NOMO-1 treated with DMSO at 0.1 percent for 48 hours (cell line): ENCODE data around the gene R3HDM2.
"Not testable (repeated sequence)": the region's sequence is repeated elsewhere in the genome, so short reads cannot be mapped to it uniquely, and the experiment has no call there.

Experiments used
- DNase-seq: peaks from one replicate; lab custom pipeline; 2025; ENCODE audit not compliant: unreplicated experiment; lab: John Stamatoyannopoulos, UW

The R3HDM2 gene

GRCh38 chr12:57429473-57430111 is 1.3 kb downstream of the R3HDM2 start:
- no peak for DNase-seq

- DNase-seq, result no peak
These were observed 1.9 kb downstream of the R3HDM2 start for GRCh38 chr12:57428965-57429364.

- not testable (repeated sequence) for DNase-seq
These were observed 3.9 kb downstream of the R3HDM2 start for GRCh38 chr12:57426948-57427347.

- DNase-seq, result no peak
These were observed 10.4 kb downstream of the R3HDM2 start for GRCh38 chr12:57420482-57420881.

- DNase-seq, result no peak
These were observed 11.3 kb downstream of the R3HDM2 start for GRCh38 chr12:57419495-57419894.

- no peak for DNase-seq
These were observed 12.6 kb downstream of the R3HDM2 start for GRCh38 chr12:57418255-57418654.

GRCh38 chr12:57416039-57416996 is 14.5 kb downstream of the R3HDM2 start:
- DNase-seq, result no peak

- no peak for DNase-seq
These were observed 15.8 kb downstream of the R3HDM2 start for GRCh38 chr12:57415088-57415487.

- not testable (repeated sequence) for DNase-seq
These were observed 16.7 kb downstream of the R3HDM2 start for GRCh38 chr12:57414160-57414559.

- DNase-seq, result no peak
These were observed 20.3 kb downstream of the R3HDM2 start for GRCh38 chr12:57410534-57410933.

GRCh38 chr12:57404966-57405640 is 25.7 kb downstream of the R3HDM2 start:
- DNase-seq, result no peak

GRCh38 chr12:57402156-57402555 is 28.7 kb downstream of the R3HDM2 start:
- not testable (repeated sequence) for DNase-seq

- no peak for DNase-seq
These were observed 29.7 kb downstream of the R3HDM2 start for GRCh38 chr12:57401165-57401564.

GRCh38 chr12:57399718-57400463 is 31.0 kb downstream of the R3HDM2 start:
- not testable (repeated sequence) for DNase-seq

- DNase-seq, result no peak
These were observed 33.4 kb downstream of the R3HDM2 start for GRCh38 chr12:57397441-57397840.

- no peak for DNase-seq
These were observed 35.7 kb downstream of the R3HDM2 start for GRCh38 chr12:57395121-57395520.

GRCh38 chr12:57390174-57390573 is 40.7 kb downstream of the R3HDM2 start:
- no peak for DNase-seq

- DNase-seq, result no peak
These were observed 41.8 kb downstream of the R3HDM2 start for GRCh38 chr12:57389033-57389432.

- no peak for DNase-seq
These were observed 42.4 kb downstream of the R3HDM2 start for GRCh38 chr12:57388425-57388824.

GRCh38 chr12:57386187-57386720 is 44.6 kb downstream of the R3HDM2 start:
- no peak for DNase-seq

GRCh38 chr12:57385586-57385985 is 45.3 kb downstream of the R3HDM2 start:
- DNase-seq, result no peak
